Stimulated activated CD4-positive, alpha-beta T cell treated with anti-CD3 and anti-CD28 coated beads, Interleukin-12 subunit alpha, Interleukin-12 subunit beta, amount 100 ng/mL, for 4 hours (primary cell): ENCODE results near the gene KHDRBS2.

Source experiments
- DNase-seq: peaks from one replicate; pipeline ENCODE4 v3.0.0-alpha.2; 2020

The KHDRBS2 gene

DNA sequence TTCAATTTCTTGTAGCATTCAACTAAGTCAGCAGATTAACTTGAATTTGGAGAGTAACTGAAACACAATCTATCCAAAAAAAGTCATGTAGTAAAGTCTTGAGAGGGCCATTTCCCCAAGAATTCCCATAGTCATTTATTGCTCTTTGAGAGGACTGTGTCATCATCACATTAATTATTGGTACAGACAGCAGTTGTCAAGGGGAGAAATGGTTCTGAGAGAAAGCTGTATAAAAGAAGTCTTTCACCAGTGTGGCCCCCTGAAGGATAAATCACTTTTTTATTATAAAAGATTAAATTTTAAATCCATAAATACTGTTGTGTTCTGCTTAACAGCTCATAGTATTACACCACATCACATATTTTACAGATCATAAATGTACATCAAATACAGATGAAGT is 111.5 kb downstream of the KHDRBS2 start:
- no peak for DNase-seq

DNA sequence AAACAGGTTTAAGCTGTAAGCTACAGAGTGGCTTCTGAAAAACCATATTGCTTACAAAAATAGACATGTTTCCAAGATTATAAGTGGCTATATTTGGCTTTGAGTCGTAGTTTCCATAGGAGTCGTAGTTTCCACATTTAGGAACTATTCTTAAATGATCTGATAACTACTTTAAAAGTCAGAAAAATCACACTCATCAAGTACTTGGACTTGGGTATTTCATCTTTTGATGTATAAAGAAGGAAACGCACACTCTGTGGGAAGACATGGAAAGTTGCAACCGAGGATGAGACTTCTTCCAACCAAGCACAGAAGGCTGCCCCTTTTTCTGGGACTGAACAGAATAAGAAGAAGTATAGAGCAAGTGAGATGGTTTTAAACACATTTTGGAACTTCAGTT is 118.3 kb downstream of the KHDRBS2 start:
- DNase-seq, result no peak

DNA sequence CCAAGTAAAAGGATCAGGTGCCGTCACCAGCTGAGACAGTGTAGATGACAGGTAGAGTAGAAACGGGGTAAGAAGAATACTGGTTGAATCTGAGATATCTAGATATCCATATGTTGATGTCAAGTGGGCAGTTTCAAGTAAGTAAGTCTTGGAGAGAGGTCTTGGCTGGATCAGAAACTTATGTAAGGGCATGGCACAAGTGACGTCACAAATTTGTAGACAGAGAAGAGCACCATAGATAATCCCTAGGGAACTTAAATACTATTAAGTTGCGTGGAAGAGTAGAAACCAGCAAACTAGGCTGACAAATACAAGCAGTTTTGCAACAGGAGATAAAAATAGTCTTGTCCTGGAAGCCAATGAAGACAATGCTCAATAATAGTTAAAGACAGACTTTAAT is 123.2 kb downstream of the KHDRBS2 start:
- DNase-seq, result no peak

DNA sequence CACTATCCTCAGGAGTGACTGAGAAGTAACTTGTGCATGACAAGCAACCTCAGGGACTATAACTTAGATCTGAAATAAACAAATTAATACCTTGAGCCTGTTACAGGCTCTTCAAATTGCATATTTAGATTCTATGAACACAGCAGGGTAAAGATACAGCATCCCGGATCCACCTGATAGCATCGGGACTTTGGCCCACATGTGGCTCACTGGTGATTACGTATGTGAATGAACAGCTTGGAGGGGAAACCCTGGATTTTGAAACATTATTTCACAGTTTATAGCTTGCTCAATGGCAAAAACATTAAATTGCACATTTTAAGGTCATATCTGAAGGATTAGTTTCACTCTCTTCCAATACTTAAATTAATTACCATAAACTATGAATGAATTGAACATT is 133.2 kb downstream of the KHDRBS2 start:
- no peak for DNase-seq

DNA sequence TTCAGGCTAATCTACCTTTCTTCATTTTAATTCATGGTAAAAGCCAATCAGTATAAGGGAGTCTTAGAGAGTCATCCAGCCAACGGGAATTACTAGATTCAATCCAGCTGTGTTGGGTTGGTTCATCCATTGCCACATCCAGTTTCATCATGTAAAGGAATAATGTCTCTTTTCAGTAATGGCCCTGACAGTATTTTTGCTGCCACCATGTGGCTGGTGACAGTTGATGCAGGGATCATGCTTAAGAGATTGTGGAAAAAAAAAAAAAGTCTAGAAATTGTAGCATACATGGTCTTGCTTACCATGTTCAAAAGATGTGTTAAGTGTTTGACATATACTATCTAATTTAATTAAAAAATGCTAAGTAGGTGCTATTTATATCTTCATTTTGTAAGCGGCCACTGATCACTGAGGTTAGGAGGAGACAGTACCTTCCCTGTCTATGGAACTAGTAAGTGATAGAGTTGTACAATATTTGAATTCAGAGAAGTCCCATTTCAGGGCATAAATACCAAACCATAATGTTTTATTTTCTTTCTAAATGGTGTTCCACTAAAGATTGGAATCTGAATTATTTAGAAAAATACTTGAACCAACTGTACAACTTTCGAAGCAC is 135.9 kb downstream of the KHDRBS2 start:
- DNase-seq, result no peak

DNA sequence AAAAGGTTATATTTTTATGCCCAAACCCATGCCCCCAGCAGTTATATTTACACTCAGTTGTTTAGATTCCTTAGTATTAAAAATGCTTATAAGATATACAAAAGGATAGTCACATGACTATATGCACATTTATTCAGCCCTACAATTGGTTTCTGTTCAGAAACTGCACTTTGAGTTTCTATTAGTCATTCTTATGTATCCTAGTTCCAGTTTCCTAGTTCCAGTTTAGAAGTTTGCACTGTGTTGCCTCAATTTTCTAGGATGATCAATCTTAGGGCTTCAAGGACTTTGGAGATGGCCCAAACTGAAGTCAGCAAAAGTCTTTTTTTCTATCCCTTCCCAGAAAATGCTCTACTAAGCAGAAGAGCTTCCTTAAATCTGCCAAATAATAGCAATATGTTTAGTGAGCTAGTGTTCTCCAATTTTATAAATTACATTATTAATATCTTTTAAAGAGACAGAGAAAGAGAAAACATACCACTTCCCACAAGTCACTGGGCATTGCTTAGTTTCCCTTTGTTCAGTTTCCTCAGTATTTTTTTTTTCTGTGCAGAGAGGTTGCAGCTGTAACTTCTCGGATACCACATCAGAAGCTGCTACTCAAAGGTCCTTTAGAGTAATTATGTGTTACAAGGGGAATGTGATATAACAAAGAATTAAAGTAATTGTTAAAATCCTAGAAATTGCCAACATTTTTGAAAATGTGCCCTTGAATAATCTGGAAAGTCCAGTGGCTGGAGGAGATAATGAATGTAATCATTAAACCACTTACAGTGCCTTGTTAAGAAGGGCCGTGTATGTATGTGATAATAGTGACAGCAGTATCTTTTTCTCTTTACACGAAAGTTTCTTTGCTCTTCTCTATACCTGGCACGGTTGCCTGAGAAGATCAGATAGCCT is 138.8 kb downstream of the KHDRBS2 start:
- DNase-seq, result no peak

DNA sequence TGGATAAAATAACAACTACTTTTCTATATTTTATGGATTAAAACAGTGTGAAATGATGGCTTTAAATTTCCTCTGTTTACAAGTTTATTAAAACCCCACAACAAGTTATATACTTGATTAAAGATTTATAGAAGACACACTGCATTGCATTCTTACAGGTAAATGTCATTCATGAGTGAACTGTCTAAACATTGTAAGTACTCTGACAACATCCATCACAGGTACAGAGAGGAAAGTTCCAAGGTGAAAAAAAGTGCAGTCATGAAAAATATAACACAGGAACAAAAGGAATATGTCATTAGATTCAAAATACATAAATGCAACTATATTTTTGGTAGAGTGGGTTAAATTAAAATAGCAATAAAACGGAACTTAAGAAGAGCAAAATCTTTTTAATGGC is 156.9 kb downstream of the KHDRBS2 start:
- DNase-seq, result no peak

DNA sequence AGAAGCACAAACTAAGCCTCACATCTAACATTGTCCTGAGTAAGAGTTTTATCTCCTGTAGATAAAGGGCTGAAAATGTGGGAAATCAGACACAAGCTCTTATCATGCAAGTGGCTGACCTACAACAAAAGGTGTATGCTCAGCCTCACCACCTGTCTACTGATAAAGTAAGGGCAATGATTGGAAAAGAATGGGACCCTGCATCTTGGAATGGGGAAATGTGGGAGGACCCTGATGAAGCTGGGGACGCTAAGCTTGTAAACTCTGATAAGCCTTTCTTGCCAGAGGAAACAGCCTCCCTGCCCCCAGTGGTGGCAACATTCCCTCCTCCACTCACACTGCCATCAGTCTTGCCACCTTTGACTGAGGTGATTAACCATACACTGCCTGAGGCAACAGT is 166.6 kb downstream of the KHDRBS2 start:
- no peak for DNase-seq

DNA sequence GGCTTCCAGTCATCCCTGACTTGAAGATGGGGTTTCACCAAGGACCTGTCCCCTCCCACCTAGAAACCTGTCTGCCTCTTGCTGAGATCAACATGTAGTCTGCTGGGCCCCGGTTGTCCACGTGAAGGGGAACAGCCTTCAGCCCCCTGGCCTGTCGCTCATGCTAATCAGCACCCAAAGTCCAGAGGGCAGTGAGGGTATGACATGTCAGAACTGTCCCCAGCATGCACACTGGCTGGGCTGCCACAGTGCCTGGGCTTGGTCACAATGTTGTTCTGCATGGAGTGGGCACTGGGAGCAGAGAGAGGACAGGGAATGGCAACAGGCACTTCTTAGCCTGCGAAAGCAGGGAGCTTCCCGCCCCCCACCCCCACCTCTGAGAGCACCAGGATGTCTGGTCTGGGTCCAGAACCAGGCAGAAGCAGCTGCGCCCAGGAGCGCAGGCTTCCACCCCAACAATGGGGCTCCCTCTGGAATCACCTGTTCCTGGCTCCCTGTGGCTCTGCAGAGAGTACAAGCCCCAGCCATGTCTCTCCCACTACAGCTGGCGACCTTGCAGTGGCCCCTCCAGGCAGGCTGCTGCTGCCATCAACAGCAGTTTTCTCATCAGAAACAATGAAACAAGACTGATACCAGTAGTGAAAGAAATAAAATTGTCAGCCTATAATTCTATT is 182.7 kb downstream of the KHDRBS2 start:
- no peak for DNase-seq

DNA sequence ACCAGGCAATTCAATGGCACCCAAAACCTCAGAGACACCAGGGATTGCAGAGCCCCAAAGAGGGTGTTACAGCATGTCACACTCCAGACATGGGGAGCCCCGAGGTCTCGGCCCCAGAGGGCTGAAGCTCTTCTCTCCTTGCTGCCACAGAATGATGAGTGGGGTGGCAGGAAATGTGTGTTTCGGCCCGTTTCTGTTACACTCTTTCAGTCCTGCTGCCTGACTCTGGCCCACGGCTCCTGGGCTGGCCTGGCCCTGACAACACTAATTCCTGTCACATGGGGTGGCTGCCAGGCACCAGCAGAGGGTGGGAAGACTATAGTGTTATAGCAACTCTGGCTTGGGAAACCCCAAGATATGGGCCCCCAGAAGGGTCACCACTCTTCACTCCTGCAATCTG is 183.6 kb downstream of the KHDRBS2 start:
- no peak for DNase-seq

DNA sequence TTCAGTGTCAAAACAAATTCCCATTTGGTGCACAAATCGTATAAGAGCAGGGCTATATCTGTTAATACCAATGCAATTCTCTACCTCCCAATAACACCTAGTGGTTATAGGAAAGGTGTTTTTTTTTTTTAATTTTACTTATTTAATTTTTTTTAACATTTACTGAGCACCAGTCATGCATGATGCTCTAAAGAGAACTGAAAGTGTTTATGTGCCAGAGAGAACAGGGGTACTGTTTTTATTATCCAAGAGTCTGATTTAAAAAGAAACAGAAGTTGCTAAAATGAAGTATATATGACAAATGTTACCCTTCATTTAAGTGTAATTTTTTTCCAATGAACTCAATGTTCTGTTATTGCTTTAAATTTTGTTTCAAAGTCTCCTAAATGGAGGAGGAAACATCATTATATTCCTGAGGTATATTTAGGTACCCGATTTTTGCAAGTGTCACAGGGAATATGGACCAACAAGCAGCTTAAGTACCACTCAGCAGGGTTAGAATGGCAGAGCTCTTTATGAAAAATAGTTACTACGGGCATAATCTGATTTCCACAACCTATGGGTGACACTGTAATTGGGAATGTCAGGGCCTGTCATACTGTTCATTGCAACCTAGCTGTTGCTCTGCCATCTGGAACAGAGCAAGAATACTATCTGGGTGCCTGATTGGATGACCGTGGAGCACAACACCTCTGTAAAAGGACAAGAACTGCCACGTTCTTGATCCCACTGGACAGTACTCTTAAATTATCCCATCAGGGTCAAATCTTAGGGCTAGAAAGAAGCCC is 195.4 kb downstream of the KHDRBS2 start:
- no peak for DNase-seq

DNA sequence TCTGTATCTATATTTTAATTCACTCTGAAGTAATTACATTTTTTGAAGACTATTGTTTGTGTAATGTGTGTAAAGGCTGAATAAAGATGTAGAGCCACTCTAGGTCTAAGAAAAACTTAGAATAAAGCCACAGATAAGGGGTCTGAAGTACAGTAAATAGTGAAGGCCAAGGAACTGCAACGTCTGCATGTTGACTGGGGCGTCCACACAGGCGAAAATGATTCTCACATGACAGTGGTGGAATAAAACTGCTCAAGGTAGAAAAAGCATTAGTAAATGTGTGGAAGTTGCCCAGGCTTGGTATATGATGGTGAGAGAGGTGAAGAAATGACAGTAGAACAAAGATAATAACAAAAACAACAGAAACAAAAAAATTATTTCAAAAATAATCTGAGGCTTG is 196.2 kb downstream of the KHDRBS2 start:
- no peak for DNase-seq

DNA sequence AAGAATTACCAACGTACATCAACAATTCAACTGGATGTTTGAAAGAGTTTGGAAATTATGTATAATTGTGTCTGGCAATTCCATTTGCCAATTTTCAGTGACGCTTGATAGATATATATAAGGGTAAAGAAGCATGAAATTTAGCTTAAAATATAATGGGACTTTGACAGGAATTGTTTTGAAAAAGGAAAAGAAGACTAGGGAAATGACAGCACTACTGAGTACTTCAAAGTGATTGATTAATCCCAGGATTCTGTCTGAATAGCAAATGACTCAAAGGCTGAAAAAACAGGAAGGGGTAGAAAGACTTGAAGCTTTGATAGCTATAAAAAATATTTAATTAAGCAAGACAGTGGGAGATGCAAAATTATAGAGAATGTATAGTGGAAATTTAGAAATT is 200.0 kb downstream of the KHDRBS2 start:
- DNase-seq, result no peak

DNA sequence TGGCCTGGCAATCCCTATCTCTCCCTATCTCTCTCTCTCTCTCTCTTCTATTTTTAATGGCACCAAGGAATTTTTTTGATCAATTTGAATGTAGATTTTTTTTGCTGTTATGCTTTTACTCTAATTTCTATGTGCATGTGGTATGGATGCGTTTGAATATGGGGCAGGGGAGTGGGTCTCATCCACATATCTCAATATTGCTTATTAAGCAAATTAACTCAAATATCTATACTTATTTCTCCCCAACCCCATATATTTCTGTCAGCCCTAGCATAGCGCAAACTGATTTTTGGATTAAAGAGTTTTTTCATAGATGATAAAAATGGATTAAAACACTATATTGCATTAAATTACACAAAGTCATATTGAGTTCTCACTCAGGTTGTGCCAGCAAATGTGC is 210.2 kb downstream of the KHDRBS2 start:
- DNase-seq, result no peak

DNA sequence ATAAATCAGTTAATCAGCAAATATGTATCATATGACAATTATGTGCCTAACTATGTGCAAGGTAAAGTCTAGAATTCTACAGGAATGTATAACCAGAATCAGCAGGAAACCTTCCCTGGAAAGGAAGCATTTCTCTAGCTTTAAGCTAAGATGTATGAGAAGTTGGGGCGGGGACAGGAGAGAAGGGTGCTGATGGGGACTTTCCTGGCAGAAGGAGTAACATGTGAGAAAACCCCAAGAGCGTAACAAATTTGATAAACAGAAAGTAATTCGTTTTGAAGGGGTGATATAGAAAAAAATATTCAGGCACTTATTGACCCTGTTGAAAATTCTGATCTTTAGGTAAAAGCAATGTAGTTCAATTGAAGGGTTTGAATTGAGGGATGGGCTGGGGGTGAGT is 226.1 kb downstream of the KHDRBS2 start:
- no peak for DNase-seq

DNA sequence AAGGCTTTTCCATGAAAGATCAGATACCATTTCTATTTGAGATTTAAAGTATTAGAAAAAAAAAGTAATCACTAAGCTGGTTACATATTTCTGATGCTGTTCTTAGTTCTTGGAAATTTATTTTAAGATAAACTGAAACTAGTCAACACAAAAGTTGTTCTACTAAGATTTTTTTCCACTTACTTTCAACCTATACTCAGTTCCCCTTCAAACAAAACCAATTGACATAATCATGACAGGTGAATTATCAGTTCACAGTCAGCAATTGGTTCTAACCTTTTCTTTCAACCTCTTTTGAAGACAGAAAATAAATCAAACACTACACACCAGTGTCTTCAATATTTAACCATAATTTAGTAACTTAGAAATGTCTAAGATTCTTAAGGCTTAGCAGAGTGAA is 228.7 kb downstream of the KHDRBS2 start:
- no peak for DNase-seq

DNA sequence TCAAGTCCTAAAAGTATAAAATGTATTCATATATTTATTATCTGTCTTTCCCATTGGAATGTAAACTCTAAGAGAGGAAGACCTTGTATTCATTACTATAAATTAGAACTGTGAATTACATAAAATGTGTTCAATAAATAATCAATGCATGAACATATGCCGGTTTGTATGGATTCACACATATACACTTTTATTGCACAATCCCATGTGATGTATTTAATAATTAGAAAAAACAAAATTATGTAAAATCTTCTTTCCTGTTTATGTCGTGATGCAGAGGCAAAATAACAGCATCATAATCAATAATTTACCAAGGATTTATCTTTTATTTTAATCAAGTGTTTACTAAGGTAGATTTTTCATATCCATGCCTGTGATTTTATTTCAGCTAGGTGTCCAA is 240.5 kb downstream of the KHDRBS2 start:
- no peak for DNase-seq

DNA sequence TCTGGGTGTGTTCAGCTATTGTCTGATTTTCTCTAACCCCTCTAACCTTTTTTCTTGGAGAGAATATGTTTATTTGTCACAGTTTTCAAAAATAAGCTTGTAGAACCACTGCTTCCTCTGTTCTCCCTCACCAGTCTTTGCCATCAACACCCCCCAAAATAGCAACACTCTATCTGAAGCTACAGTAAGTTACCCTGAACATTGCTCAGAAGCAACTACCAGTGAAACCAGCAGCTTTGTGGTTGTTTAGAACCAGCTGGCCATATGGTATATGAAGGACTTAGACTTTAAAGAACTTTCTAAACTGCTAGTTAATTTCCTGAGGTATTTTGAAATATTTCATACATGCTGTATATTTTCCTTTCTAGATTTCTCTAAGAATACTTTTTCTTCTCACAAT is 242.9 kb downstream of the KHDRBS2 start:
- DNase-seq, result no peak

DNA sequence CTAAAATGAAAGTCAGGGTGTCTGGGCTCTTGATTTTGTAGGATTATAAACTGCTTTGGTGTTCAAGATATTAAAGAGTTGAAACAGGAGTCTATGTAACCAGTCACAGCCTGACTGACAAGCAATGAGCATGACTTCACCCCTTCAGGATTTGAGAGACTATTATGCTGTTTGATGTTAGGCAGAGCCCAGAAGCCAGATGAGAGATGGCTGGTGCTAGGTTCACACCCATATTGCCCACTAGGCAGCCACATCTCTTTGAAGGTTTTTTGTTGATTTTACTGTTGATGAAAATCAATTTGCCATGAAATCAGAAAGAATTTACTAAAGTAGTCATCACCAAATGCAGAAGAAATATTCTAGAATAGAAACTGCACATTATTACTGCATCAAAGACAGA is 243.6 kb downstream of the KHDRBS2 start:
- DNase-seq, result no peak

DNA sequence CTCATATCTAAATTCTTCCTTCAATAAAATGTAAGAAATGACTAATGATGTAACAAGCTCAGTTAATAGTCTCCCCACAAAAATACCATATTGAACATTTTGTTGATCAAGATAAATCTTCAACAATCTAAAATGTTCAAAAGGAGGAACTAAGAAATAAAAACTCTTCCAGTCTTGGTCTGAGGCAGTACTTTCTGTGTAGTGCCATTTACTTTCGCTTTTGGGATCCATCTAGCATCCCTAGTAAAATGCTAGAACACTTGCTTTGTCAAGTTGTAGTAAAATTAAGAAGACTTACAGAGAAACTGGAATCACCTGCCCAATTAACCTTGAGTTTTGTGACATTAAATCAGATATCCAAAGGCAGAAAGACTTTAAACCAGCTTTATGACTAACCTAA is 246.4 kb downstream of the KHDRBS2 start:
- no peak for DNase-seq

DNA sequence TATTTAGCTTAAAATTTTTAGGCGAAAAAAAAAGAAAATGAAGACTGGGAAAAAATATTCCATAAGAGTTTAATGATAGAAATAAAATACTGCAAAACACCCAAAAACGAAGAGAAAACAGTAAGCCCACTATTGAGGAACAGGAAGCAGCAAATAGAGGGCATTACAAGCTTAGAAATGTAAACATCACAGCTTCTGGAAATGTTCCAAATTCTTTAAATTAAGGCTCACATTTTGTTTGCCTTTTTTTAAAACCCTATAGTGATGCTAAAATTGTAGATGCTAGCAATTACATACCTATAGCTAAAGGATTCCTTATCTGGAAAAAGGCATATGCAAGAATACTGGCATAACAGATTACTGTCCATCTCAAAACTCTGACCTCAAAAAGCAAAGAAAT is 248.6 kb downstream of the KHDRBS2 start:
- no peak for DNase-seq

DNA sequence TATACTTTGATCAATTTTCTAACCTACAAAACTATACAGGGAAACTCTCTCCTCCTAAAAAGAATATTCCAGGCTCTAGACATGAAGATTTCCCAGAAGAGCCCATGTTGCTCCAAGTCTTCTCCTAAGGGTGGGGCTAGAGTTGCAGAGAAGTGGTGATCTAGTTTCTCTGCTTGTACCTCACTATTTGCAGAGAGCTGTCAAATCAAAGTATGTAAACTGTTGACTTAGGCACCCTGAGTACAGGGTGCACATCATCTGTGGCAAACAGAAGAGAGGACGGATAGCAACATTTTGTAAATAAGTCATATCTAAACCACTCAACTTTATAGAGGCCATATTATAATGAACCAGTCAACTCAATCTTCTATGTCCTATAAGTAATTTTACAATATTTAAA is 250.1 kb downstream of the KHDRBS2 start:
- no peak for DNase-seq

DNA sequence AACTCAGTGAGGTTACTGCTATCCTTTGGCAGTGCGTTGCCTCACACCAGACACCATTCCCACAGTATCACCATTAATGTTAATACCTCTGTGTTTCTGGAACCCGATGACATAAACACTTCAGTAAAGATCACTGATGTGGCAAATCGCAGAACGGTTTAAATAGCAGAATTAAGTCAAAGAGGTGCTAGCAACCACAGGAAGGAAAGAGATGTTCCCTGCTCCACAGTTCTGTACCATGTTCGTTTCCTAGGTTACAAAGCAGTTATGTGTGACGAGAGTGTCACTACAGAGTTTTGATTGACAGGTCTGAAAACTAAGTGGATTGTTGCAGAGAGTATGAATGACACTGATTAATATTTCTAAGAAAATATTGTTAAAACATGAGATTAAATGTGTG is 272.3 kb downstream of the KHDRBS2 start:
- no peak for DNase-seq
